Skeletal muscle satellite cell (primary cell): ENCODE results near the gene IFITM10.

ENCODE experiments used
- H3K27me3 ChIP-seq: 2 replicates; pipeline ENCODE4 v1.7.0; 2013; ENCODE audit warnings: low read length; ENCODE audit not compliant: control insufficient read depth, insufficient read depth
- H3K36me3 ChIP-seq: 2 replicates; pipeline ENCODE4 v1.7.0; 2013; ENCODE audit warnings: mild to moderate bottlenecking, control low read depth, low read length; ENCODE audit not compliant: insufficient read depth
- H3K4me1 ChIP-seq: 2 replicates; pipeline ENCODE4 v1.7.0; 2013; ENCODE audit warnings: low read length; ENCODE audit not compliant: control insufficient read depth, insufficient read depth
- H3K4me2 ChIP-seq: 2 replicates; pipeline ENCODE4 v1.7.0; 2013; ENCODE audit warnings: mild to moderate bottlenecking, low read length
- H3K4me3 ChIP-seq: 2 replicates; pipeline ENCODE4 v1.7.0; 2013; ENCODE audit warnings: low read length
- H3K9ac ChIP-seq: 2 replicates; pipeline ENCODE4 v1.7.0; 2013; ENCODE audit warnings: mild to moderate bottlenecking, low read depth, low read length, moderate library complexity
- H3K9me3 ChIP-seq: replicated peaks from 2 replicates; pipeline ENCODE4 v1.7.0; 2013; ENCODE audit warnings: mild to moderate bottlenecking, control low read depth, low read length

The IFITM10 gene

GRCh38 chr11:1782831-1783724 lies 32.7 kb upstream of the IFITM10 start:
- H3K4me1 ChIP-seq: no peaks in the 10 kb centered on the region

GRCh38 chr11:1782031-1782590 lies 31.7 kb upstream of the IFITM10 start:
- H3K4me1 ChIP-seq: no peaks in the 10 kb centered on the region
- peaks cover 20% of the 10 kb centered on the region for H3K27me3 ChIP-seq
- no peak overlapping the region for H3K4me2 ChIP-seq
- no peaks in the 10 kb centered on the region for H3K9me3 ChIP-seq
- no peak overlapping the region for H3K9ac ChIP-seq
- H3K4me3 ChIP-seq: no peak overlapping the region
- no peaks in the 10 kb centered on the region for H3K36me3 ChIP-seq

More at GRCh38 chr11:1782831-1783724, 32.7 kb upstream of the IFITM10 start:
- Histone ChIP-seq H3K27me3 (peaks cover 20% of the 10 kb centered on the region), H3K36me3 (no peaks in the 10 kb centered on the region), H3K9me3 (no peaks in the 10 kb centered on the region), H3K9ac (no peak overlapping the region), H3K4me3 (no peak overlapping the region), H3K4me2 (no peak overlapping the region)

- Histone ChIP-seq H3K9me3 (no peaks in the 10 kb centered on the region), H3K9ac (no peak overlapping the region), H3K4me3 (no peak overlapping the region), H3K4me2 (no peak overlapping the region), H3K27me3 (peaks cover 20% of the 10 kb centered on the region), H3K4me1 (no peaks in the 10 kb centered on the region), H3K36me3 (no peaks in the 10 kb centered on the region)
Observed at GRCh38 chr11:1781593-1781975, 31.2 kb upstream of the IFITM10 start.

- Histone ChIP-seq H3K4me3 (no peak overlapping the region), H3K36me3 (no peaks in the 10 kb centered on the region), H3K9me3 (no peaks in the 10 kb centered on the region), H3K4me1 (no peaks in the 10 kb centered on the region), H3K4me2 (no peak overlapping the region), H3K27me3 (peaks cover 20% of the 10 kb centered on the region), H3K9ac (no peak overlapping the region)
Observed at GRCh38 chr11:1780700-1781592, 30.6 kb upstream of the IFITM10 start.

- Histone ChIP-seq H3K4me3 (no peak overlapping the region), H3K9ac (no peak overlapping the region), H3K4me2 (no peak overlapping the region), H3K27me3 (peaks cover 20% of the 10 kb centered on the region), H3K4me1 (no peaks in the 10 kb centered on the region), H3K9me3 (no peaks in the 10 kb centered on the region), H3K36me3 (no peaks in the 10 kb centered on the region)
Observed at GRCh38 chr11:1779806-1780699, 29.7 kb upstream of the IFITM10 start.

GRCh38 chr11:1779034-1779805 lies 28.8 kb upstream of the IFITM10 start:
- H3K4me2 ChIP-seq: no peak overlapping the region
- H3K27me3 ChIP-seq: peaks cover 20% of the 10 kb centered on the region
- H3K9me3 ChIP-seq: no peaks in the 10 kb centered on the region
- H3K4me1 ChIP-seq: no peaks in the 10 kb centered on the region
- no peak overlapping the region for H3K4me3 ChIP-seq
- H3K36me3 ChIP-seq: no peaks in the 10 kb centered on the region
- H3K9ac ChIP-seq: no peak overlapping the region

- no peak overlapping the region for H3K9ac ChIP-seq
- peaks cover under 1% of the 10 kb centered on the region for H3K4me1 ChIP-seq
- peaks cover 20% of the 10 kb centered on the region for H3K27me3 ChIP-seq
- no peaks in the 10 kb centered on the region for H3K9me3 ChIP-seq
- no peaks in the 10 kb centered on the region for H3K36me3 ChIP-seq
- H3K4me3 ChIP-seq: no peak overlapping the region
- no peak overlapping the region for H3K4me2 ChIP-seq
Observed at GRCh38 chr11:1778141-1778911, 27.9 kb upstream of the IFITM10 start.

GRCh38 chr11:1777737-1778136 lies 27.3 kb upstream of the IFITM10 start:
- Histone ChIP-seq H3K4me2 (no peak overlapping the region), H3K9me3 (no peaks in the 10 kb centered on the region), H3K36me3 (no peaks in the 10 kb centered on the region), H3K9ac (no peak overlapping the region), H3K4me1 (peaks cover 4% of the 10 kb centered on the region), H3K27me3 (peaks cover 20% of the 10 kb centered on the region), H3K4me3 (no peak overlapping the region)

- peaks cover 10% of the 10 kb centered on the region for H3K4me1 ChIP-seq
- no peak overlapping the region for H3K9ac ChIP-seq
- H3K4me2 ChIP-seq: no peak overlapping the region
- peaks cover 20% of the 10 kb centered on the region for H3K27me3 ChIP-seq
- H3K36me3 ChIP-seq: no peaks in the 10 kb centered on the region
- no peaks in the 10 kb centered on the region for H3K9me3 ChIP-seq
- H3K4me3 ChIP-seq: no peak overlapping the region
Observed at GRCh38 chr11:1776944-1777715, 26.7 kb upstream of the IFITM10 start.
